ENCODE data around the gene EML3. TPM values are rescaled to one million over a fixed set of nuclear protein-coding genes. Genes with fewer than 3 reads are reported as not detected.

Gene EML3, protein sequence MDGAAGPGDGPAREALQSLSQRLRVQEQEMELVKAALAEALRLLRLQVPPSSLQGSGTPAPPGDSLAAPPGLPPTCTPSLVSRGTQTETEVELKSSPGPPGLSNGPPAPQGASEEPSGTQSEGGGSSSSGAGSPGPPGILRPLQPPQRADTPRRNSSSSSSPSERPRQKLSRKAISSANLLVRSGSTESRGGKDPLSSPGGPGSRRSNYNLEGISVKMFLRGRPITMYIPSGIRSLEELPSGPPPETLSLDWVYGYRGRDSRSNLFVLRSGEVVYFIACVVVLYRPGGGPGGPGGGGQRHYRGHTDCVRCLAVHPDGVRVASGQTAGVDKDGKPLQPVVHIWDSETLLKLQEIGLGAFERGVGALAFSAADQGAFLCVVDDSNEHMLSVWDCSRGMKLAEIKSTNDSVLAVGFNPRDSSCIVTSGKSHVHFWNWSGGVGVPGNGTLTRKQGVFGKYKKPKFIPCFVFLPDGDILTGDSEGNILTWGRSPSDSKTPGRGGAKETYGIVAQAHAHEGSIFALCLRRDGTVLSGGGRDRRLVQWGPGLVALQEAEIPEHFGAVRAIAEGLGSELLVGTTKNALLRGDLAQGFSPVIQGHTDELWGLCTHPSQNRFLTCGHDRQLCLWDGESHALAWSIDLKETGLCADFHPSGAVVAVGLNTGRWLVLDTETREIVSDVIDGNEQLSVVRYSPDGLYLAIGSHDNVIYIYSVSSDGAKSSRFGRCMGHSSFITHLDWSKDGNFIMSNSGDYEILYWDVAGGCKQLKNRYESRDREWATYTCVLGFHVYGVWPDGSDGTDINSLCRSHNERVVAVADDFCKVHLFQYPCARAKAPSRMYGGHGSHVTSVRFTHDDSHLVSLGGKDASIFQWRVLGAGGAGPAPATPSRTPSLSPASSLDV
- 27.3 and 30.1 TPM in 2 replicates for total RNA-seq

DNA sequence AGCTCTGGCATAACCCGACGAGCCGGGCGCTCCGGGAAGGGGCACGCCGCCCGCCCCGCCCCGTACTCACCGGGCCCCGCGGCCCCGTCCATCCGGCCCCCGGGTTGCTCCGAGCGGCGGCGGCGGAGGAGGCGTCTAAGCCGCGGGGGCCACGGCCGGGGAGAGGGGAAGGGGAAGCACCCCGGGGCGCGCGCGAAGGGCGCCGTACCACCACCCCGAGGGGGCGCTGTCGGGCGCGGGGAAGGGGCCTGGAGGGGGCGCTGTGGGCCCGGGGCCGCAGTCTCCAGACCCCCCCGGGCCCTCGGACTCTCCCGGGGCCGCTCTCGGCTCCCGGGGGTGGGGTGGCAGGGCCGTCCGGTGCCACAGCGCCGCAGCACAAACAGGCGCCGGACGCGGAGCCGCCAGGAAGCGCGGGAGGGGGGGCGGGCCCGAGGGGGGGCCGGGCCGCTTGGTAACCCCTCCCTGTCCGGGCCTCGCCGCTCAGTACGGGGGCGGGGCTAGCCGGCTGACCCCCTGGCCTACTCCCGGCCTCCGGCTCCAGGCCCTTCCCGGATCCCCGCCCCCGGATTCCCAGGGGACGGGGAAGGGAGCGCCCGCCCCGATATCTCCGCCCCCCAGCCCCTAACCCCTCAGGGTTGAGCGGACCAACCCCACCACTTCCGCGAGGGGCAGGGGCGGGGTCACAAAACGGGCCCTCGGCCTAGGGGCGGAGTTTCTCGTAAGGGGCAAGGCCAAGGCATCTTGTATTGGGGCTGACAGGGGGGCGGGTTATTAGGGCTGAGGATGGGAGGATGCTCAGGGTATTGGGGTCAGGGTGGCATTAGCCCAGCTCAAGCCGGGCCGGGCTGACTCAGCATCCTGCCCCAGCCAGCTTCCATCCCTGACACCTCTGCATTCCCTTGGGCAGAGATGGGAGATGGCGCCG, at the start of gene EML3, which contains the start of gene ROM1:
Gene EML3, minus strand, starts transcription at position 410 of the 925 bp plus-strand sequence. Its CDS starts 318 bp downstream, at position 92.
Gene ROM1, plus strand, starts transcription at position 892 of the 925 bp plus-strand sequence. Its CDS starts 25 bp downstream, at position 917.

DNA sequence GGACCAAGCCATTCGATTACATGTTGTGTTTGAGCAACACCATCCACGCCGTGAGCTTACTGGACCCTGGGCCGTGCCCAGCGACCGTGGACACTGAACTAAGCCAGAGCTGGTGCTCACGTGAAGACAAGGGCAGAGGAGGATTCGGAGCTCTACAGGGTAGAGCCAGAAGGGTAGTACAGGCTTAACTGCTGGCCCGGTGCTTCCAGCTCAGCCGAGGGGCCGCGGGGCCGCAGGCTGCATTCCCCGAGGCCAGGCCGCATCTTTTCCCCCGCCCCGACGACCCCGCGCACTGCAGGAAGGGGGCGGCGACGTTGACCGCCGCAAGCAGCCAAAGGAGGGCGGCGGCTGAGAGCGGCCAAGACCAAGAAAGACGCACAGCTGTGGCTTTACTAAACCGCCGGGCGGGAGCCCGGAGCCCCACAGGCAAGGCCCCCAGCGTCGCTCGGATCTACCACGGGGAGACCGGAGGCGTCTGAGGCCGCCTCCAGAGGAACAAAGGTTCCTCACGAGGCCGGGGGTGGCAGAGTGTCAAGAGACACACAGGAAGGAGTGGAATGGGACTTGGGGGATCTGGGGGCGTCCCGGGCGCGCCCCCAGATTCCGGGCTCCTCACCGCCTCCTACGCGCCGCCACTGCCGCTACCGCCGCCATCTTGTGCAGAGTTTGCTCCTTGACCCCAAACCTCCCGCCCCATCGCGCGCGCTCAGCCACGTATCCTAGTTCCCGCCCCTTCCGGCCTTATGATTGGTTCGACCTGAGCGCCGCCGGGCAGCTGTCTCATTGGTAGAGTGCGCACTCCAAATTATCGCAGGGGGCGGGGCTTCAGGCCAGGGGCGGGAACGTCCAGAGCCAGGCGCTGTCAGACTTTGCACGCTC, 33.6 kb upstream of the EML3 start, which contains the start of gene GANAB:
Gene GANAB, minus strand, starts transcription at position 668 of the 879 bp plus-strand sequence. Its CDS starts 14 bp downstream, at position 654.

DNA sequence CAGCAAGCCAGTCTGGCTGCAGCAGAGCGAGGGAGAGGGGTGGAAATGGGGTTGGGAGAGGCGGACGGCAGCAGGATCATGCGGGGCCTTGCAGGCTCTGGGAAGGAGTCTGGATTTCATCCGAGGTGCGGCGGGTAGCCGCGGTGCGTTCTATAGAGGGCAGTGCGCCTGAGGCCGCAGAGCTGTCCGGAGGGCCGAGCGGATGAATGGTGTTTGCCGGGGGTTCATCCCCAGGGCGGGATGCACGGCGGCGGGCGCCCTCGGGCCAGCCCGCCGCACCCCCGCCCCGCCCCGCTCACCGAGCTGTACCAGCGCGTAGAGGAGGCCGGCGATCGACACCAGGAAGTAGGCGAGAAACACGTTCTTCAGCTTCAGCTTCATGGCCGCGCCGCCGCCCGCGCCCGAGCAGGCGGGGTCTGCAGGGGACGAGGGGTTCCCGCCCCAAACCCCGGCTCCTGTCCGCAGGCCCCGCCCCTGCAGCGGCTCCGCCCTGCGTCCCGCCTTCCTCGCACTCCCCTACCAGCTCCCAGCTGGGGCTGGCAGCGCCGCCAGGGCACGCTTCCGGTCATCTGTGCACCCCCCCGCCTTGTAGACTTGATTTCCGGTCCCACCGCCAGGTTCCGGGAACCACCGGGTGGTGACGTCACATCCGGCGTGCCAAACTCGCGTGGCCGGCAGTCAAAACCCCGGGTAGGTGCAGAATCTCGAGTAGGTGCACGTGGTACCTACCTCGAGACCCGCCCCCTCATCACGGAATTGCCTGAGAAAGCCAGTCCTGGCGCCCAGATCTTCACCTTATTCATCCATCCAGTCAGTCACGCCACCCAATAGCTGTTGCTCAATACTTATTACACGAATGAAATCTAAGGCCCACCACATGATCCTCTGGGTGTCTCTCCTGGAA, 9.2 kb upstream of the EML3 start, which contains the start of gene B3GAT3:
Gene B3GAT3, minus strand, starts transcription at position 420 of the 904 bp plus-strand sequence. Its CDS starts 39 bp downstream, at position 381.

DNA sequence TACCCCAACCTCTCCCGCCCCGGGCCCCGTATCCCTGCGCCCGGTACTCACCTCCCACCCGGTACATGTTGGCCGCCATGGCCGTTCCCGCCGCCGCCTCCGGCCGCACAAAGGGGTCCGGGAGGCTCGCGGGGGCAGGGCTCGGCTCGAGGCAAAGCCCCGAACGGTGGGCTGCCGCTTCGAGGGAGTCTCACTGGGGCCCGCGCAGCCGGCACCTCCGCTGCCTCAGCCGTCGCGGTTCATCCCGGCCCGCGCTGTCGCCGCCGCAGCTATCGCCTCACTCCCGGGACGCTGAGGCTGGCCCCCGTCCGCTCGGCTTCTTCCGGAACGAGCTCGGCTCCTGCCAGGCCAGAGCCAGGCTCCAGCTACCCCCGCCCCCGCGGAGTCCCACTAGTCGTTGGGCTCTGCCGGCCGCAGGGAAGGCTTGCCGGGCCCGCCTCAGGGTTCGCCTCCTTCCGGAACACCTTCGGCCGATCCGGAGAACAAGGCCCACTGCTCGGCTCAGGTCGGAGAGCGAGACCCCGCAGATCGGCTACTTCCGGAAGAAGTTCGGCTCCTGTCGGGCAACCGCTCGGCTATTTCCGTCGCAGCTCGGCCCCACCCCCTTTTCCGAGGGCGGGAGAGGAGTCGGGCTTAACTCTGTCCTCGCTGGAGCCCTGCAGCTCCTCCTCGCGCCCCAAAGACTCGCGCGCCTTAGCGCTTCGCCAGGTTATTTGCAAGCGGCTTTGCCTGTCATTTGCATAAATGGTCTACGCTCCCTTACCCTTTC, 11.0 kb downstream of the EML3 start, which contains the start of gene MTA2:
Gene MTA2, minus strand, starts transcription at position 494 of the 769 bp plus-strand sequence. Its CDS starts 415 bp downstream, at position 79.

DNA sequence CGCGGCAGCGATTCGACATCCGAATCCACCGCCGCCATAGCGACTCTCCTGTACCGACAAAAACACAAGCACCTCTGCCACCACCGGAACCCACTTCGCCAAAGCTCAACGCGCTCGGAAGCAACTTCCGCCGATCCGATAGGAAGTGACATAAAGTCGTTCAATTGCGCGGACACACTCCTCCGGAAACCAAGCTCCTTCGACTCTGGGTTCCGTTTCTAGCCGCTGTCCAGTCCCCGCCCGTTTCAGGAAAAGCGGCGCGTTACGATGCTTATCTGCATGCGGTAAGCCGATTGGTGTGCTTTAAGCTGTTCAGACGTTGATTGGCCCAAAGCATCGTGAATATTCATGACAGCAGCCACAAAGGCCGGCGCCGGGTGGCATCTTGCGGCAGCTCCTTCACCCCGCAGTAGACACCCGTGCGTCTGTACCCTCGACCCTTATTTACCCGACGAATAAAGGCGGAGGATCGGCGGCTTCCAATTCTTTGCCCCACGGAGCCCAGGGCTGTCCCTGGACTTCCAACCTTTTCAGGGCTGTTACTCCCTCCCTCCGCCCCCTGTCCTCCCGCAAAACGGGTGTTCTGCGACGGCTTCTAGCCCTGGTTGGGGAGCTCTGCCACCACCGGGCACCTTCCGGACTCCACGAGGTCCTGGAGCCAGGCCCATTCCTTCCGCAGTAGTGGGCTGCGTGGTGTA, 21.0 kb downstream of the EML3 start, which contains the start of gene TUT1:
Gene TUT1, minus strand, starts transcription at position 76 of the 698 bp plus-strand sequence. Its CDS starts 38 bp downstream, at position 38.

DNA sequence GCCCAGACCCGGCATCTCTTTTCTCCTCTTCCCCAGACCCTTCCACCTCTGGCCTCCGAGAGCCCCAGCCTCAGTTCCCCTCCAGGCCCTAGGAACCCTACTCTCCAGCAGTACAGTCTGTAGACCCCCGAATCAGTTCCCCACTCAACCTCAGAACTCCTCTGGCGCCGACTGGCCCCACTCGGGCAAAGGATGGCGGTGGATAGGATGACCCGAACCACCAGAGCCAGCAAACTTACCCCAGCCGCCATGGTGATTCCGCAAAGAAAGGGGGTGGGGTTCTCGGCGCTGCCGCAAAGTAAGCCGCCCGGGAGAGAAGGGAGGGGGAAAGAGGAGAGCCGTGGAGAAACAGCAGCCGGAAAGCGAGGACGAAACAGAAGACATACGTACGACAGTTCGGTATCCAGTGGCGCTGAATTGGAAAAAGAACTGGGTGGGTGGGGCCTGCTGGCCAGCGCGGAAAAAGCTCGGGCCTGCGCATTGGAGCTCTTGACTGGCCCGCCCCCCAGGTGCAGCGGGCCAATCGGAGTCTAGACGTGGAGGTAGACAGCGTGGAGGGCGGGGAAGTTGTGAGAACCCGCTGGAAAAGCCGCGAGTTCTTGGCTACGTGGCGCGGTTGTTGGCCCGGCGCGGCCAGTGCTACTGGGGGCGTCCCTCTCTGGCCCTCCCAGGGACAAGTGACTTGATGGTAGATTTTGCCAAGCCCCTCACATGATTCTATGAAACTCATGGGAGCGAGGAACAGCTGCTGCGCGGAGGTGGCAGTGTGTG, 38.8 kb downstream of the EML3 start, which contains the start of gene EEF1G:
Gene EEF1G, minus strand, starts transcription at position 300 of the 771 bp plus-strand sequence. Its CDS starts 49 bp downstream, at position 251.

Other genes starting within 250 kb of the EML3 start
- gene SCGB1A1, start 193.7 kb downstream of the EML3 start, total RNA-seq: not detected in 2 replicates
- gene AHNAK, start 66.0 kb downstream of the EML3 start, total RNA-seq: 274 and 293 TPM in 2 replicates
- gene EEF1G, start 38.9 kb downstream of the EML3 start, total RNA-seq: 1,044 and 1,412 TPM in 2 replicates
- gene TUT1, start 21.3 kb downstream of the EML3 start, total RNA-seq: 6.8 and 13.5 TPM in 2 replicates
- gene MTA2, start 10.9 kb downstream of the EML3 start, total RNA-seq: 186 and 207 TPM in 2 replicates
- gene ROM1, start 482 bp upstream of the EML3 start, total RNA-seq: 5.3 and 5.8 TPM in 2 replicates
- gene B3GAT3, start 9.2 kb upstream of the EML3 start, total RNA-seq: 20.1 and 28.7 TPM in 2 replicates
- 213 and 230 TPM in 2 replicates for gene GANAB, start 33.8 kb upstream of the EML3 start, total RNA-seq
- gene INTS5, start 40.5 kb upstream of the EML3 start, total RNA-seq: 22.8 and 24.4 TPM in 2 replicates
- 38.7 and 44.4 TPM in 2 replicates for gene C11orf98, start 52.4 kb upstream of the EML3 start, total RNA-seq
- 3.6 and 13.3 TPM in 2 replicates for gene CSKMT, start 52.5 kb upstream of the EML3 start, total RNA-seq
- 9.7 and 11.2 TPM in 2 replicates for gene UQCC3, start 58.9 kb upstream of the EML3 start, total RNA-seq
- gene LBHD1, start 59.5 kb upstream of the EML3 start, total RNA-seq: 4.2 and 5.5 TPM in 2 replicates
- gene UBXN1, start 66.3 kb upstream of the EML3 start, total RNA-seq: 137 and 210 TPM in 2 replicates
- under 0.01 and 0.30 TPM in 2 replicates for gene LRRN4CL, start 76.8 kb upstream of the EML3 start, total RNA-seq
- 20.2 and 24.0 TPM in 2 replicates for gene BSCL2, start 94.6 kb upstream of the EML3 start, total RNA-seq
- gene GNG3, start 94.9 kb upstream of the EML3 start, total RNA-seq: 0.32 TPM in 1 of 2 replicates, not detected in the other
- gene HNRNPUL2, start 114.7 kb upstream of the EML3 start, total RNA-seq: 5.8 and 11.9 TPM in 2 replicates
- 34.4 and 38.9 TPM in 2 replicates for gene TTC9C, start 115.7 kb upstream of the EML3 start, total RNA-seq
- gene ZBTB3, start 141.4 kb upstream of the EML3 start, total RNA-seq: 10.9 and 11.4 TPM in 2 replicates
- 86.7 and 113 TPM in 2 replicates for gene POLR2G, start 148.8 kb upstream of the EML3 start, total RNA-seq
- gene TAF6L, start 158.6 kb upstream of the EML3 start, total RNA-seq: 19.8 and 26.7 TPM in 2 replicates
- gene TMEM179B, start 174.6 kb upstream of the EML3 start, total RNA-seq: 22.5 and 26.6 TPM in 2 replicates
- 13.4 and 21.8 TPM in 2 replicates for gene TMEM223, start 179.2 kb upstream of the EML3 start, total RNA-seq
- 16.6 and 26.3 TPM in 2 replicates for gene NXF1, start 192.7 kb upstream of the EML3 start, total RNA-seq
- 27.7 and 36.1 TPM in 2 replicates for gene STX5, start 219.3 kb upstream of the EML3 start, total RNA-seq
- gene TEX54, start 220.1 kb upstream of the EML3 start, total RNA-seq: not detected in 2 replicates
- gene WDR74, start 226.8 kb upstream of the EML3 start, total RNA-seq: 70.8 and 74.3 TPM in 2 replicates